ENCODE data around the gene GPR139.

Gene GPR139

DNA sequence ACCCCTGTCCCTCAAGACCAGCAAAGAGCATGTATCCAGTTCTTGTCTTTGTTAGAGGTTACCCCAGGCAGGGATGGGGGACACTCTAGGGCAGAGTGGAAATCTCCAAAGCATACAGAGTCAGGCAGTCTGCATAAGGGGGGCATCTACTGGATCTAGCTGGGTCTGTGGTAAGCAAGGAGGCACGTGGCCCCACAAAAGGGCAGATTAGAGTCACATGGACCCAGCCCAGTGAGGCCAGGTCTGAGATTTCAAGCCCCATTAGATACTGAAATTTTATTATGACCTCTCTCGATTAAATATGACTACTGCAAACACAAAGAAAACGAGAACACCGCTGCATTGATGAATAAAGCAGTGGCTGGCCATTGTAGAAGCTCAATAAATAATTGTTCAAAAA, 1.6 kb upstream of the GPR139 start:
- TF ChIP-seq, protein P1, sequence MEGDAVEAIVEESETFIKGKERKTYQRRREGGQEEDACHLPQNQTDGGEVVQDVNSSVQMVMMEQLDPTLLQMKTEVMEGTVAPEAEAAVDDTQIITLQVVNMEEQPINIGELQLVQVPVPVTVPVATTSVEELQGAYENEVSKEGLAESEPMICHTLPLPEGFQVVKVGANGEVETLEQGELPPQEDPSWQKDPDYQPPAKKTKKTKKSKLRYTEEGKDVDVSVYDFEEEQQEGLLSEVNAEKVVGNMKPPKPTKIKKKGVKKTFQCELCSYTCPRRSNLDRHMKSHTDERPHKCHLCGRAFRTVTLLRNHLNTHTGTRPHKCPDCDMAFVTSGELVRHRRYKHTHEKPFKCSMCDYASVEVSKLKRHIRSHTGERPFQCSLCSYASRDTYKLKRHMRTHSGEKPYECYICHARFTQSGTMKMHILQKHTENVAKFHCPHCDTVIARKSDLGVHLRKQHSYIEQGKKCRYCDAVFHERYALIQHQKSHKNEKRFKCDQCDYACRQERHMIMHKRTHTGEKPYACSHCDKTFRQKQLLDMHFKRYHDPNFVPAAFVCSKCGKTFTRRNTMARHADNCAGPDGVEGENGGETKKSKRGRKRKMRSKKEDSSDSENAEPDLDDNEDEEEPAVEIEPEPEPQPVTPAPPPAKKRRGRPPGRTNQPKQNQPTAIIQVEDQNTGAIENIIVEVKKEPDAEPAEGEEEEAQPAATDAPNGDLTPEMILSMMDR (IDR thresholded peaks at IDR 0.05; ENCODE audit: control insufficient read depth, extremely low read depth, insufficient read depth) = no peak
- no peak overlapping the region for H3K4me3 ChIP-seq (ENCODE audit: low read depth, low read length)
- DNase-seq (ENCODE audit: low read depth) = no peak

DNA sequence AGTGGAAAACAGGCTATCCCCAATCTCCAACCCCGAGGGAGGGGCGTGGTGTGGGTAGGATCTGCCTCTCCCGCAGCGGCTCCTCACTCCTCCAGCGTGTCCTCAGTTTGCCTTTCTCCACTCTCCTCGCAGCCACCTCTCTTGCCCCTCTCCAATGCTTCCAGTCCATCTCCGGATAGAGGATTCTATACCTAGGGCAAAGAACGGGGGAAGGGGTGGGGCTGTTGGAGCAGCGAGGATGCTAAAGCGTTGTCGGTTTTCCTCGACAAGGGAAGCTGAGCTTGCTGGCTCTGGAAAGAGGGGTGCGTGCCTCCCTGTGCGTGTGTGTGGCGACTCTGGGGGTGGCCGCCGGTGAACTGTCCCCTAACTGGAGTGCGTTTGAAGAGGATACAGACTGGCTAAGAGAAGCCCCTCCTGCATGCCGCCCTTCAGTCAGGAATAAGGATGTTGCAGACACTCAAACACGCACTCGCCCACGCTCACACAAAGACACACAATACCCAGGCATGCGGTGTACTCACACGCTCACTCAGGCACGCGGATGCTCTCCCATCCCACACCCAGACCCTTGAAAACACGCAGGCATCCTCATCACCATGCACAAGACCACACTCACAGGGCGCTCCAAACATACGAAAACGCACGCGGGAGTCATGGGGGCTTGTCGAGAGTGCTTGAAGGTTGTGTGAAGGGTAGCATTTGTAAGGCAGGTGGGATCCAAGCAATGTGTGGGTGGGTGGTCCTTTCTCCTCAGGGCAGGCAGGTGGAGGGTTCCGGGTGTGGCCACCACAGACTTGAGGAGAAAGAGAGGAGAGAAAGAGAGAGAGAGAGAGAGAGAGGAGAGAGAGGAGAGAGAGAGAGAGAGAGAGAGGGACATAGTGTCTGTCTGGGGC, 655 bp upstream of the GPR139 start:
- H3K4me3 ChIP-seq (ENCODE audit: low read depth, low read length) = no peak overlapping the region
- TF ChIP-seq, protein P1 (IDR thresholded peaks at IDR 0.05; ENCODE audit: control insufficient read depth, extremely low read depth, insufficient read depth) = no peak
- no peak for DNase-seq (ENCODE audit: low read depth)

DNA sequence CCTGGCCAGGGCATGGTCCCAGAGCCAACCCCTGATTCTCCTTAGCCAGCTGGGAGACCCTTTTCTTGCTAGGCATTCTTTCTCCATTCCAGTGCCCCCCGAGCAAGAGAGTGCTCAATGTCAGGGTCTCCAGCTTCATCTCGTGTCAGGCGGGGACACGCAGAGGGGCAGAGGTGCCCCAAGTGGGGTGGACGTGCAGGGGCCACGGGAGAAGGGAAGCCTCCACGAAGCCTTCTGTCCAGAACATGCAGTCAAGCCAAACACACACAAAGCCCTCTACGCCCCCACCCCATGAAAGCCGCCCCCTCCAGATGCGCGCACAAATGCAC, 852 bp downstream of the GPR139 start:
- TF ChIP-seq, protein P1 (IDR thresholded peaks at IDR 0.05; ENCODE audit: control insufficient read depth, extremely low read depth, insufficient read depth) = no peak
- DNase-seq (ENCODE audit: low read depth) = no peak
- H3K4me3 ChIP-seq (ENCODE audit: low read depth, low read length) = no peak overlapping the region

DNA sequence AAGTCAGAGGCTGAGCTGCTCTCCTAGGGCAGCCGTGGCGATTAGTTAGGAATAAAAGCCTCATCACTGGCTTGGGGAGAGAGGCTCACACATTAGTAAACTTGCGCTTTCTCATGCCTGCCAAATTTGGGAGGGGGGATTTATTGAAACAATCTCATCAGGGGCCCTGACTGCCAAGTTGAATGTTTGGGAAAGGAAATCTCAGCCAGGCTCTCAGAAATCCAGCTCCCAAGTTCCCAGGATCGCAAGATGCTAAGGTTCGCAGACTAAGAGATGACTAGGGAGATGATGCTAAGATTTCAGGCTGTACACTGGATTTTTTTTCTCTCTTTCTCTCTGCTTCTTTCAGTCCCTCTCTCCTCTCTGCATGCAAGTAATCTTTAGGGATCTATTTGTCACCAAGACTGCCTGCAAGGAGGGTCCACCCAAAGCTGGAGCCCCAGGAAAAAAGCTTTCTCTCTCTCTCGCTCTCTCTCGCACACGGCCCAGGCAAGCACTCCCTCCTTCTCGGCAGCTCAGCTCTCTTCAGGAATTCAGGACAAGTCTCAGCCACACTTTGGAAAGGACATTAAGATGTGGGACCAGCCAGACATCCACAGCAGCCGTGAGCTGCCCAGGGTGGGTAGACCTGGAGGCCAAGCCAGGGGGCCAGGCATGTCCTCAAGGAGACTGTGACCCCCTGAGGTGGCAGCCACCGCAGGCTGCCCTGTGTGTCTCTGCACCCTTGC, 1.4 kb downstream of the GPR139 start:
- TF ChIP-seq, protein P1 (IDR thresholded peaks at IDR 0.05; ENCODE audit: control insufficient read depth, extremely low read depth, insufficient read depth) = no peak
- DNase-seq (ENCODE audit: low read depth) = no peak
- no peak overlapping the region for H3K4me3 ChIP-seq (ENCODE audit: low read depth, low read length)

DNA sequence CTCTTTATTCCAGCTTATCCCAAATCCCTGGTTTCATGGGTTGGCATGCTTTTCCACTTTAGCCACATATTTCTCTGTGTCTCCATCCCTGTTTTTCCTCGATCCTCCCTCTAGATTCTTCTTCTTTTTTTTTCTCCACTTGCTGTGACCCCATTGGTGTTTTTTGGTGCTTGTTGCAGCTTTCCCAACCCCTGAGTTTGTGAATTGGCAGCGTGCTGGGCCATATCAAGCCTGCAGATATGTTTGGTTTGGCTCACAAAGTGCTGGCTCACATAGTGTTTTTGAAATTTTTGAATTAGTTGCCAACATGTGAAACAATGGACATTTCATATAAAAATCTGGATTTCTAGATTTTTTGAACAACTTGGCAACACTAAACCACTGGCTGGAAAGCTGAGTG, 8.8 kb downstream of the GPR139 start:
- H3K4me3 ChIP-seq (ENCODE audit: low read depth, low read length) = no peak overlapping the region
- TF ChIP-seq, protein P1 (IDR thresholded peaks at IDR 0.05; ENCODE audit: control insufficient read depth, extremely low read depth, insufficient read depth) = no peak
- no peak for DNase-seq (ENCODE audit: low read depth)

DNA sequence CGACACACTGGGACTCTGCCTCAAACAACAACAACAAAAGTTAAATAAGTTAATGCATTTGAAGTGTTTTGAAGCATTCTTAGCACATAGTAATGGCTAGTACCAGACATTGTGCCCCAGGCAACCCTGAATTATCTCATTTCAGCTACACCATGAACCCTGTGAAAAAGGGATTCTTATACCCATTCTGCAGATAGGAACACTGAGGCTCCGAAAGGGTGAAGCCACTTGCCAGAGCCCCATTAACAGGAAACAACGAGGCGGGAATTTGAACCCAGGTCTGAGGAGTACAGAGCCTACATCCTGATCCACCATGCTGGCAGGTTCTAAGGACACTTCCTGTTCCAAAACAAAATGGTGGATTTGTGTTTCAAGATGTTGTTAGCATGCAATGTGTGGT, 9.2 kb downstream of the GPR139 start:
- no peak overlapping the region for H3K4me3 ChIP-seq (ENCODE audit: low read depth, low read length)
- no peak for DNase-seq (ENCODE audit: low read depth)
- TF ChIP-seq, protein P1 (IDR thresholded peaks at IDR 0.05; ENCODE audit: control insufficient read depth, extremely low read depth, insufficient read depth) = no peak

All from LNCaP clone FGC (cell line).